ENCODE measurements around the gene ACTR2.

DNA sequence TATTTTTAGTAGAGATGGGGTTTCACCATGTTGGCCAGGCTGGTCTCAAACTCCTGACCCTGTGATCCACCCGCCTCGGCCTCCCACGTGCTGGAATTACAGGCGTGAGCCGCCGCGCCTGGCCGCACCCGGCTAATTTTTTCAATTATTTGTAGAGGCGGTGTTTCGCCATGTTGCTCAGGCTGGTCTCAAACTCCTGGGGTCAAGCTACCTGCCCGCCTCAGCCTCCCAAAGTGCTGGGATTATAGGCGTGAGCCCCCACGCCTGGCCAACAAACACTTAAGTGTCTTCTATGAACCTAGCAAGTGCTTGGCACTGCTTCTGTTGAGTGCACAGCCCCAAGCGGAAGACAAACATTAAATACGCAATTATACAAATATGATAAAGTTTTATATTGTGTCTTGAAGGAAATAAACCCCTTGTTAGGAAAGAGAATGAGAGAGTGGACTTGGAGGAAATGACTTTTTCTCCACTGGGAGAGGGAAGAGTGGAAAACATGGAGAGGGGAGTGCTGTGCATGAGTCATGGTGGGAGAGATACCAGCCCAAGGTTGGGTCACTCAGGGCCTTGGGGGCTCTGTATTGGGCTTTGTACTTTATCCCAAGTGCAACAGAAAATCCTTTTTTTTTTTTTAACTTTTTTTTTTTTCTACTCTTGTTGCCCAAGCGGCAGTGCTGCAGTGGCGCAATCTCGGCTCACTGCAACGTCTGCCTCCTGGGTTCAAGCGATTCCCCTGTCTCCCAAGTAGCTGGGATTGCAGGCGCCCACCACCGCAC, 41.4 kb upstream of the ACTR2 start:
- TF ChIP-seq, protein P1, sequence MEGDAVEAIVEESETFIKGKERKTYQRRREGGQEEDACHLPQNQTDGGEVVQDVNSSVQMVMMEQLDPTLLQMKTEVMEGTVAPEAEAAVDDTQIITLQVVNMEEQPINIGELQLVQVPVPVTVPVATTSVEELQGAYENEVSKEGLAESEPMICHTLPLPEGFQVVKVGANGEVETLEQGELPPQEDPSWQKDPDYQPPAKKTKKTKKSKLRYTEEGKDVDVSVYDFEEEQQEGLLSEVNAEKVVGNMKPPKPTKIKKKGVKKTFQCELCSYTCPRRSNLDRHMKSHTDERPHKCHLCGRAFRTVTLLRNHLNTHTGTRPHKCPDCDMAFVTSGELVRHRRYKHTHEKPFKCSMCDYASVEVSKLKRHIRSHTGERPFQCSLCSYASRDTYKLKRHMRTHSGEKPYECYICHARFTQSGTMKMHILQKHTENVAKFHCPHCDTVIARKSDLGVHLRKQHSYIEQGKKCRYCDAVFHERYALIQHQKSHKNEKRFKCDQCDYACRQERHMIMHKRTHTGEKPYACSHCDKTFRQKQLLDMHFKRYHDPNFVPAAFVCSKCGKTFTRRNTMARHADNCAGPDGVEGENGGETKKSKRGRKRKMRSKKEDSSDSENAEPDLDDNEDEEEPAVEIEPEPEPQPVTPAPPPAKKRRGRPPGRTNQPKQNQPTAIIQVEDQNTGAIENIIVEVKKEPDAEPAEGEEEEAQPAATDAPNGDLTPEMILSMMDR (IDR thresholded peaks at IDR 0.05) = no peak
- no peak for TF ChIP-seq POLR2AphosphoS5 (IDR thresholded peaks at IDR 0.05)
